DOHH2 (cell line): ENCODE results near the gene OBSCN.

ENCODE experiments used
- H3F3A ChIP-seq: fragments of 200-600 bp; sonication (generic), shearing (Covaris generic); 2 replicates; pipeline ENCODE4 v1.6.0; 2016; ENCODE audit warnings: antibody characterized with exemption, mild to moderate bottlenecking; ENCODE audit not compliant: control insufficient read depth, insufficient read depth
- H3K27ac ChIP-seq: fragments of 200-600 bp; sonication (generic); 2 replicates; pipeline ENCODE4 v1.5.1; 2014; ENCODE audit warnings: low read depth, mild to moderate bottlenecking, low read length, moderate library complexity
- H3K27me3 ChIP-seq: fragments of 200-600 bp; sonication (generic); 2 replicates; pipeline ENCODE4 v1.6.1; 2014; ENCODE audit warnings: mild to moderate bottlenecking, low read length, mixed read lengths; ENCODE audit not compliant: control insufficient read depth
- H3K36me3 ChIP-seq: fragments of 200-600 bp; sonication (generic); 2 replicates; pipeline ENCODE4 v1.6.1; 2014; ENCODE audit warnings: mild to moderate bottlenecking, low read length, moderate library complexity, mixed read lengths; ENCODE audit not compliant: control insufficient read depth
- H3K4me1 ChIP-seq: fragments of 200-600 bp; sonication (generic); 2 replicates; pipeline ENCODE4 v1.6.1; 2014; ENCODE audit warnings: mild to moderate bottlenecking, low read length, mixed read lengths; ENCODE audit not compliant: control insufficient read depth
- H3K4me2 ChIP-seq: fragments of 200-600 bp; sonication (generic); 2 replicates; pipeline ENCODE4 v1.6.0; 2014; ENCODE audit warnings: mild to moderate bottlenecking, low read length, moderate library complexity
- H3K4me3 ChIP-seq: fragments of 200-600 bp; sonication (generic); 2 replicates; pipeline ENCODE4 v1.5.1; 2014; ENCODE audit warnings: mild to moderate bottlenecking, low read length, mixed read lengths
- H3K79me2 ChIP-seq: fragments of 200-600 bp; sonication (generic); 2 replicates; pipeline ENCODE4 v1.6.1; 2014; ENCODE audit warnings: mild to moderate bottlenecking, low read length, mixed read lengths; ENCODE audit not compliant: control insufficient read depth
- H3K9me2 ChIP-seq: fragments of 200-600 bp; sonication (generic); replicated peaks from 2 replicates; pipeline ENCODE4 v1.6.1; 2014; ENCODE audit warnings: mild to moderate bottlenecking, low read length, mixed read lengths; ENCODE audit not compliant: control insufficient read depth
- H3K9me3 ChIP-seq: fragments of 200-600 bp; sonication (generic); 2 replicates; pipeline ENCODE4 v1.6.1; 2014; ENCODE audit warnings: antibody characterized with exemption, low read length, mixed read lengths; ENCODE audit not compliant: control insufficient read depth, insufficient read depth
- H4K20me1 ChIP-seq: fragments of 200-600 bp; sonication (generic); 2 replicates; pipeline ENCODE4 v1.6.0; 2014; ENCODE audit warnings: low read depth, mild to moderate bottlenecking, antibody characterized with exemption, low read length, moderate library complexity; ENCODE audit not compliant: control insufficient read depth, insufficient read depth
- EZH2phosphoT487 ChIP-seq: fragments of 200-600 bp; sonication (generic); IDR thresholded peaks from 2 replicates; pipeline ENCODE4 v1.6.1; 2017; ENCODE audit warnings: borderline replicate concordance, mild to moderate bottlenecking, antibody characterized with exemption, low read length, moderate library complexity, mixed read lengths
- TF ChIP-seq, protein P1 (sequence below): fragments of 200-600 bp; sonication (generic); IDR thresholded peaks from one replicate; pipeline ENCODE4 v1.5.1; 2014; ENCODE audit warnings: antibody characterized with exemption, mild to moderate bottlenecking, low read depth, low read length; ENCODE audit not compliant: poor library complexity, severe bottlenecking

Gene OBSCN

DNA sequence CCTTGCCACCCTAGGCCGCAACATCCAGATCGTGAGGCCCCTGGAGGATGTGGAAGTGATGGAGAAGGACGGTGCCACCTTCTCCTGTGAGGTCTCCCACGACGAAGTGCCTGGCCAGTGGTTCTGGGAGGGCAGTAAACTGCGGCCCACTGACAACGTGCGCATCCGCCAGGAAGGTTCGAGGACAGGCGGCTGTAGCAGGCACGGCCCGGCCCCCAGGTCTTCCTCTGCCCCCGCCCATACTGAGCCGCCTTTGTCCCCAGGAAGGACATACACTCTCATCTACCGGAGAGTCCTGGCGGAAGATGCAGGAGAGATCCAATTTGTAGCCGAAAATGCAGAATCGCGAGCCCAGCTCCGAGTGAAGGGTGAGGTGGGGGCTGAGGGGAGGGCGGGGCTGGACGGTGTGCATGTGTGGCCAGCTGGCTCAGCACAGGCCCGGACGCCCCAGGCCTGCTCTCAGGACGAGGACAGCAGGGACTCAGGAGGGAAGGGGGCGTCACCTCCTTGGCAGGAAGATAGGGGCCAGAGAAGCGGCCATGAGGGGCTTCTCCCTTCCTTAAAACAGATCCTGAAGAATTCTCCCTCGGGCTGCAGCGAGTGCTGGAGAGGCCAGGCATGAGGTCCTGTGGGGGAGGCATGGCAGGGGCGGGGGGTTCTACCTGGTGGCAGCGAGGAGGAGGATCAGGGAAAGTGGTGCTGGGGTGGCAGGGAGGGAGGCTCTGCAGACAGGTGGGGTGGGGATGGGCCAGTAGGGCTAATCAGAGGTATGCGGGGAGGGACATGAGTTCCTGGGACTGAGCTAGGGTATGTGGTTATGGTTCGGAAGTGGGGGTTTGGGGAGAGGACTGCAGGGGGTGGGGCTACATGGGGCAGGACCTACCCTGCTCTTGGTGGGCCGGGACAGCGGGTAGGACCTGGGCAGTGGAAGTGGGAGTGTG is 69.9 kb downstream of the OBSCN start:
- Histone ChIP-seq H3K27ac (no peak overlapping the region), H3K4me2 (no peak overlapping the region), H3F3A (no peaks in the 10 kb centered on the region), H3K79me2 (no peaks in the 10 kb centered on the region), H3K4me3 (no peak overlapping the region), H3K27me3 (peaks cover 6% of the 10 kb centered on the region), H3K4me1 (peaks cover 9% of the 10 kb centered on the region), H3K36me3 (no peaks in the 10 kb centered on the region), H4K20me1 (no peaks in the 10 kb centered on the region), H3K9me3 (no peaks in the 10 kb centered on the region), H3K9me2 (no peaks in the 10 kb centered on the region)
- TF ChIP-seq, protein P1, sequence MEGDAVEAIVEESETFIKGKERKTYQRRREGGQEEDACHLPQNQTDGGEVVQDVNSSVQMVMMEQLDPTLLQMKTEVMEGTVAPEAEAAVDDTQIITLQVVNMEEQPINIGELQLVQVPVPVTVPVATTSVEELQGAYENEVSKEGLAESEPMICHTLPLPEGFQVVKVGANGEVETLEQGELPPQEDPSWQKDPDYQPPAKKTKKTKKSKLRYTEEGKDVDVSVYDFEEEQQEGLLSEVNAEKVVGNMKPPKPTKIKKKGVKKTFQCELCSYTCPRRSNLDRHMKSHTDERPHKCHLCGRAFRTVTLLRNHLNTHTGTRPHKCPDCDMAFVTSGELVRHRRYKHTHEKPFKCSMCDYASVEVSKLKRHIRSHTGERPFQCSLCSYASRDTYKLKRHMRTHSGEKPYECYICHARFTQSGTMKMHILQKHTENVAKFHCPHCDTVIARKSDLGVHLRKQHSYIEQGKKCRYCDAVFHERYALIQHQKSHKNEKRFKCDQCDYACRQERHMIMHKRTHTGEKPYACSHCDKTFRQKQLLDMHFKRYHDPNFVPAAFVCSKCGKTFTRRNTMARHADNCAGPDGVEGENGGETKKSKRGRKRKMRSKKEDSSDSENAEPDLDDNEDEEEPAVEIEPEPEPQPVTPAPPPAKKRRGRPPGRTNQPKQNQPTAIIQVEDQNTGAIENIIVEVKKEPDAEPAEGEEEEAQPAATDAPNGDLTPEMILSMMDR, result no peak
- no peak for TF ChIP-seq EZH2phosphoT487

DNA sequence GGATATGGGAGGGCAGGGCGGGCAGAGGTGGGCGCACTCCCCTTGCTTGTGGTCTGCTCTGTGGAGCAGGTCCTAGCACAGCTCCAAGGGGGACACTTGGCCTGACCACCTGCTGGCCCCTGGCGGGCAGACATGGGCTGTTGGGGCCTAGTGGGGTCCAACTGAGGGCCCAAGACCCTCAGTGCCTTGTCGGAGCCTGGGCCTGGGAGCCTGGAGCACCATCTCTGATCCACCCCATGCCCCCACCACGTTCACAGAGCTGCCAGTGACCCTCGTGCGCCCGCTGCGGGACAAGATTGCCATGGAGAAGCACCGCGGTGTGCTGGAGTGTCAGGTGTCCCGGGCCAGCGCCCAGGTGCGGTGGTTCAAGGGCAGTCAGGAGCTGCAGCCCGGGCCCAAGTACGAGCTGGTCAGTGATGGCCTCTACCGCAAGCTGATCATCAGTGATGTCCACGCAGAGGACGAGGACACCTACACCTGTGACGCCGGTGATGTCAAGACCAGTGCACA is 70.6 kb downstream of the OBSCN start:
- no peak overlapping the region for H3K4me2 ChIP-seq
- no peaks in the 10 kb centered on the region for H3K79me2 ChIP-seq
- no peak overlapping the region for H3K4me3 ChIP-seq
- peaks cover 6% of the 10 kb centered on the region for H3K27me3 ChIP-seq
- TF ChIP-seq EZH2phosphoT487, result no peak
- TF ChIP-seq, protein P1, result no peak
- no peaks in the 10 kb centered on the region for H3F3A ChIP-seq
- no peaks in the 10 kb centered on the region for H3K9me3 ChIP-seq
- no peaks in the 10 kb centered on the region for H3K36me3 ChIP-seq
- H3K9me2 ChIP-seq, result no peaks in the 10 kb centered on the region
- H4K20me1 ChIP-seq, result no peaks in the 10 kb centered on the region
- H3K27ac ChIP-seq, result no peak overlapping the region
- peaks cover 9% of the 10 kb centered on the region for H3K4me1 ChIP-seq

DNA sequence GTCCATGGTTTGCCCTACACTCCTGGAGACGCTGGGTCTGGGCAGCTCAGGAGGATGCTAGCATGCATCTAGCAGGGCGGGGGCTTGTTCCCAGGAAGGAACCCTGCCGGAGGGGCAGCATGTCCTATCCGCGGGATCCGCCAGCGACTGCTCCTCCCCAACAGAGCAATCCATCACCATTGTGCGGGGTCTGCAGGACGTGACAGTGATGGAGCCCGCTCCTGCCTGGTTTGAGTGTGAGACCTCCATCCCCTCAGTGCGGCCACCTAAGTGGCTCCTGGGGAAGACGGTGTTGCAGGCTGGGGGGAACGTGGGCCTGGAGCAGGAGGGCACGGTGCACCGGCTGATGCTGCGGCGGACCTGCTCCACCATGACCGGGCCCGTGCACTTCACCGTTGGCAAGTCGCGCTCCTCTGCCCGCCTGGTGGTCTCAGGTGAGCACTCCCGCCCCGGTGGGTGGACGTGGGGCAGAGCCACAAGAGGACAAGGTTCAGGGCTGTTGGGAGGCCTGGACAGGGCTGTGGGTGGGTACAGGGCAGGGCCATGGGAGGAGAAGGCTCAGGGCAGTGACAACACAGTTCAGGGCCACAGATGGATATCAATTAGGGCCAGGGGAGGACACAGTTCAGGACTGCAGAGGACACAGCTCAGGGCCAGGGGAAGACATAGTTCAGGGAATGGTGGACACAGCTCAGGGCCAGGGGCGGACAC is 71.3 kb downstream of the OBSCN start:
- Histone ChIP-seq H3K27me3 (peaks cover 6% of the 10 kb centered on the region), H3K4me3 (no peak overlapping the region), H3K79me2 (no peaks in the 10 kb centered on the region), H3K4me2 (no peak overlapping the region), H4K20me1 (no peaks in the 10 kb centered on the region), H3K27ac (no peak overlapping the region), H3K9me3 (no peaks in the 10 kb centered on the region), H3K9me2 (no peaks in the 10 kb centered on the region), H3K4me1 (peaks cover 9% of the 10 kb centered on the region), H3K36me3 (no peaks in the 10 kb centered on the region), H3F3A (no peaks in the 10 kb centered on the region)
- no peak for TF ChIP-seq EZH2phosphoT487
- TF ChIP-seq, protein P1, result no peak
